Spleen (tissue), 7 donors: ENCODE results near the gene NDUFA13.

Experiments used
- CTCF ChIP-seq, 11 experiments: fragments of 200-600 bp in 7 of 11; fragments of 450-650 bp in 4 of 11; sonication (generic) in 4 of 11; IDR thresholded peaks in 8 of 11; conservative IDR thresholded peaks in 3 of 11; 1 replicate in 7 of 11; 2 replicates in 4 of 11; pipeline versions ENCODE4 v1.4.0 to v1.8.0; 2016 to 2021; ENCODE audit warnings: antibody characterized with exemption in 11 of 11, inconsistent platforms in 4 of 11, mild to moderate bottlenecking in 1 of 11
- POLR2A ChIP-seq, 3 donors: fragments of 450-650 bp; IDR thresholded peaks; one replicate each; pipeline ENCODE4 v1.5.1; 2017; ENCODE audit warnings: antibody characterized with exemption in 3 of 3, mild to moderate bottlenecking in 1 of 3
- POLR2AphosphoS5 ChIP-seq, 3 donors: sonication (generic); formaldehyde crosslinking; IDR thresholded peaks; one replicate each; pipeline ENCODE4 v1.5.1; 2017; ENCODE audit warnings: antibody characterized with exemption in 3 of 3
- donor health status: DM: no; HTN: no; CAD: no; lungs with moderate emphysema.
- donor health status: DM: no; HTN: no; CAD: no.
- donor health status: DM: no; HTN: no; CAD: no.

- TF ChIP-seq CTCF (IDR thresholded peaks at IDR 0.05 in 8 of 11, conservative IDR thresholded peaks at IDR 0.05 in 3 of 11), result no peak
- TF ChIP-seq POLR2AphosphoS5 (IDR thresholded peaks at IDR 0.05), result no peak
- no peak for TF ChIP-seq POLR2A (IDR thresholded peaks at IDR 0.05)
Measured at GRCh38 chr19:19568802-19569756, 53.1 kb downstream of the NDUFA13 start.
